Activated B cell treated with CpG ODN at 0.5 μM for 24 hours (primary cell): Measurements from ENCODE around the gene SP9. TPM values are rescaled to one million over a fixed set of nuclear protein-coding genes. Genes with fewer than 3 reads are reported as not detected.
A peak's percentile ranks its signal among the peaks of the same experiment; 100 is the strongest.

Experiments
- ATAC-seq: fragments of 200-7000 bp; cut with Tn5 transposase; one replicate; pipeline ENCODE4 v1.10.0; 2021; ENCODE audit warnings: low read depth, mild to moderate bottlenecking, moderate library complexity
- CTCF ChIA-PET: fragments of 350-600 bp; sonication (Branson Sonifier 250); formaldehyde crosslinking; loops from one replicate; lab custom pipeline; 2021; ENCODE audit warnings: antibody characterized with exemption; lab: Charles Lee
- POLR2A ChIA-PET: fragments of 350-600 bp; sonication (Branson Sonifier 250); formaldehyde crosslinking; loops from one replicate; lab custom pipeline; 2021; ENCODE audit warnings: antibody characterized with exemption; lab: Charles Lee
- DNase-seq: peaks from one replicate; pipeline ENCODE4 v3.0.0; 2022
- H3K27ac Mint-ChIP-seq: one replicate; pipeline ENCODE4 v1.8.0; 2020; ENCODE audit warnings: mixed read lengths
- H3K27me3 Mint-ChIP-seq: one replicate; pipeline ENCODE4 v1.8.0; 2021; ENCODE audit warnings: mixed read lengths
- H3K36me3 Mint-ChIP-seq: one replicate; pipeline ENCODE4 v1.8.0; 2021; ENCODE audit warnings: low read depth, mixed read lengths
- H3K4me1 Mint-ChIP-seq: one replicate; pipeline ENCODE4 v1.8.0; 2021; ENCODE audit warnings: mixed read lengths
- H3K4me3 Mint-ChIP-seq: one replicate; pipeline ENCODE4 v1.8.0; 2020; ENCODE audit warnings: mild to moderate bottlenecking, mixed read lengths
- H3K9me3 Mint-ChIP-seq: one replicate; pipeline ENCODE4 v1.8.0; 2020; ENCODE audit warnings: mixed read lengths
- intact Hi-C: fragments of 100-400 bp; cut with micrococcal nuclease; formaldehyde crosslinking; loops from one replicate; pipeline ENCODE4 v1.15.1; 2024
- total RNA-seq: library from RNA; stranded (reverse); gene quantifications from 2 replicates; pipeline ENCODE4 v1.2.3, GENCODE V29; 2022
- TF ChIP-seq, protein P1 (sequence below): fragments of 200-600 bp; IDR thresholded peaks from one replicate; pipeline ENCODE4 v1.8.0; 2022; ENCODE audit warnings: antibody characterized with exemption, mild to moderate bottlenecking

The SP9 gene
- not detected in 2 replicates for total RNA-seq

GRCh38 chr2:174334781-174335251, at the start of gene SP9:
SP9 (plus strand) TSS chr2:174334954; CDS start chr2:174335093, 139 bp downstream.
- no peaks in the 10 kb centered on the region for H3K9me3 Mint-ChIP-seq
- no peak for ATAC-seq
- POLR2A ChIA-PET = interaction anchor here (1.1 kb wide), 1 partner anchor 932 kb away, joined by 3 read pairs; no protein-coding TSS in a partner anchor
- peak within 1 kb of the TSS; percentile 57 for H3K4me3 Mint-ChIP-seq
- TF ChIP-seq, protein P1, sequence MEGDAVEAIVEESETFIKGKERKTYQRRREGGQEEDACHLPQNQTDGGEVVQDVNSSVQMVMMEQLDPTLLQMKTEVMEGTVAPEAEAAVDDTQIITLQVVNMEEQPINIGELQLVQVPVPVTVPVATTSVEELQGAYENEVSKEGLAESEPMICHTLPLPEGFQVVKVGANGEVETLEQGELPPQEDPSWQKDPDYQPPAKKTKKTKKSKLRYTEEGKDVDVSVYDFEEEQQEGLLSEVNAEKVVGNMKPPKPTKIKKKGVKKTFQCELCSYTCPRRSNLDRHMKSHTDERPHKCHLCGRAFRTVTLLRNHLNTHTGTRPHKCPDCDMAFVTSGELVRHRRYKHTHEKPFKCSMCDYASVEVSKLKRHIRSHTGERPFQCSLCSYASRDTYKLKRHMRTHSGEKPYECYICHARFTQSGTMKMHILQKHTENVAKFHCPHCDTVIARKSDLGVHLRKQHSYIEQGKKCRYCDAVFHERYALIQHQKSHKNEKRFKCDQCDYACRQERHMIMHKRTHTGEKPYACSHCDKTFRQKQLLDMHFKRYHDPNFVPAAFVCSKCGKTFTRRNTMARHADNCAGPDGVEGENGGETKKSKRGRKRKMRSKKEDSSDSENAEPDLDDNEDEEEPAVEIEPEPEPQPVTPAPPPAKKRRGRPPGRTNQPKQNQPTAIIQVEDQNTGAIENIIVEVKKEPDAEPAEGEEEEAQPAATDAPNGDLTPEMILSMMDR = no peak
- intact Hi-C loops = loop anchor here (5.0 to 10.0 kb wide), 3 partner anchors 1742 to 1830 kb away; no protein-coding TSS in a partner anchor
- H3K27ac Mint-ChIP-seq = peak within 1 kb of the TSS; percentile 56
- H3K4me1 Mint-ChIP-seq = peaks cover 26% of the 10 kb centered on the region
- H3K27me3 Mint-ChIP-seq = peaks cover 61% of the 10 kb centered on the region
- no peaks in the 10 kb centered on the region for H3K36me3 Mint-ChIP-seq
- CTCF ChIA-PET = interaction anchor here (0.8 to 1.1 kb wide), 2 partner anchors 9 to 10 kb away, joined by 3 read pairs; no protein-coding TSS in a partner anchor
- DNase-seq = no peak

- ATAC-seq (no peak), DNase-seq (no peak)
- CTCF ChIA-PET = no interaction called here
- H3K4me3 Mint-ChIP-seq = no peak overlapping the region
- intact Hi-C loops = no loop called here
- TF ChIP-seq, protein P1 = no peak
- H3K27ac Mint-ChIP-seq = no peak overlapping the region
- no peaks in the 10 kb centered on the region for H3K9me3 Mint-ChIP-seq
- no peaks in the 10 kb centered on the region for H3K4me1 Mint-ChIP-seq
- POLR2A ChIA-PET = no interaction called here
- H3K36me3 Mint-ChIP-seq = no peaks in the 10 kb centered on the region
- peaks cover 30% of the 10 kb centered on the region for H3K27me3 Mint-ChIP-seq
These were observed 48.6 kb upstream of the SP9 start for GRCh38 chr2:174286172-174286571.

DNA sequence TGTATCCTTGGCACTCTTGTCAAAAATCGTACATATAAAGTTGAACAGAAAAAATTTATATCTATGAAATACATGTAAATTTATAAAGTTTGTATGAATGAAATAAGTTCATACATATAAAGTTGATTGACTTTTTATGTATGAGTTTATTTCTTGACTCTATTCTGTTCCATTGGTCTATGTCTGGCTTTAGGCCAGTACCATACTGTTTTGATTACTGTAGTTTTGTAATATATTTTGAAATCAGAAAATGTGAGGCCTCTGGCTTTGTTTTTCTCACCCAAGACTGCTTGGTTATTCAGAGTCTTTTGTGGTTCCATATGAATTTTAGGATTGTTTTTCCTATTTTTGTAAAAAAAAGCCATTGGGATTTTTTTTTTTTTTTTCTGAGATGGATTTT, 41.8 kb upstream of the SP9 start:
- H3K27ac Mint-ChIP-seq = no peak overlapping the region
- ATAC-seq (no peak), DNase-seq (no peak)
- ChIA-PET CTCF (no interaction called here), POLR2A (no interaction called here)
- no peaks in the 10 kb centered on the region for H3K4me1 Mint-ChIP-seq
- peaks cover 8% of the 10 kb centered on the region for H3K27me3 Mint-ChIP-seq
- TF ChIP-seq, protein P1 = no peak
- intact Hi-C loops = no loop called here
- H3K36me3 Mint-ChIP-seq = no peaks in the 10 kb centered on the region
- no peaks in the 10 kb centered on the region for H3K9me3 Mint-ChIP-seq
- H3K4me3 Mint-ChIP-seq = no peak overlapping the region

- Mint-ChIP-seq H3K27ac (no peak overlapping the region), H3K36me3 (no peaks in the 10 kb centered on the region), H3K4me3 (no peak overlapping the region), H3K27me3 (peaks cover 5% of the 10 kb centered on the region), H3K9me3 (no peaks in the 10 kb centered on the region), H3K4me1 (no peaks in the 10 kb centered on the region)
- no peak for ATAC-seq
- intact Hi-C loops = no loop called here
- ChIA-PET POLR2A (no interaction called here), CTCF (no interaction called here)
- TF ChIP-seq, protein P1 = no peak
- DNase-seq = no peak
These were observed 34.6 kb upstream of the SP9 start for GRCh38 chr2:174300114-174300513.

DNA sequence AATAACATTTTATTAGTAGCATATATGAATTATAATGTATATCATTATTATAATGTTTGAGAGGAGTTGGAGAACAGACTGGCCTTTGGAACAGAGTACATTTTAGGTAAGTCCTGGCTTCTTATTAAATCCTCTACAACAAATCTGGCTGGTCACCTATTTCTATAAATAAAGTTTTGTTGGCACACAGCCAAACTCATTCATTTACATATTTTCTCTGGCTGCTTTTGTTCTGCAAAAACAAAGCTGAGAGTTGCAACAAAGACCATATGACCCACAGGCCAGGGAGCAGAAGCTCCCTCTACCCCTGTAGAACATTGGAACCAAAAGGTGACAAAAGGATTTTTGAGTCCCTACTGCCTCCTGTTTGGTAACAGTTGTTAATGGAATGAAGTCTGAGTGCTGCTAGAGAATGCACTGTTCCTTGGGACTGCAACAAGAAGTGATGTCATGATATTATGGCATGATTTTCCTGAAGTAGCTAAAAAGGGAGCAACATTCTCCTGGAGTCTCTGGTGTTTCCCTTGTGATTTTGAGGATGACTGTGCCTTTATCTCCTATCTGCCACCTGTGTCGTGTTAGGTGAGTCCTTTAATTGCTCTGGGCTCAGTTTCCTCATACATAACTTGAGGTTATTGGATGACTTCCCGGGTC, 22.0 kb upstream of the SP9 start:
- intact Hi-C loops = no loop called here
- Mint-ChIP-seq H3K27ac (no peak overlapping the region), H3K4me3 (no peak overlapping the region), H3K4me1 (no peaks in the 10 kb centered on the region), H3K9me3 (no peaks in the 10 kb centered on the region), H3K27me3 (peaks cover 60% of the 10 kb centered on the region), H3K36me3 (no peaks in the 10 kb centered on the region)
- CTCF ChIA-PET = no interaction called here
- ATAC-seq (no peak), DNase-seq (no peak)
- TF ChIP-seq, protein P1 = no peak
- POLR2A ChIA-PET = no interaction called here
